HEK293T (cell line): ENCODE measurements around the gene ACKR3.

Experiments used
- ARNT ChIP-seq: fragments of 450-650 bp; IDR thresholded peaks from 2 replicates; pipeline ENCODE4 v1.6.1; 2017; ENCODE audit warnings: mild to moderate bottlenecking
- BHLHE40 ChIP-seq: fragments of 450-650 bp; IDR thresholded peaks from 2 replicates; pipeline ENCODE4 v1.6.1; 2016; ENCODE audit warnings: mild to moderate bottlenecking, moderate library complexity, borderline replicate concordance
- ELF4 ChIP-seq: fragments of 450-650 bp; IDR thresholded peaks from 2 replicates; pipeline ENCODE4 v1.6.1; 2017; ENCODE audit warnings: antibody characterized with exemption
- FOXA1 ChIP-seq: fragments of 450-650 bp; IDR thresholded peaks from 2 replicates; pipeline ENCODE4 v1.6.1; 2016; ENCODE audit warnings: mild to moderate bottlenecking
- HDGF ChIP-seq: fragments of 450-650 bp; IDR thresholded peaks from 2 replicates; pipeline ENCODE4 v1.6.1; 2017; ENCODE audit warnings: antibody characterized with exemption, borderline replicate concordance
- NFRKB ChIP-seq: fragments of 450-650 bp; IDR thresholded peaks from 2 replicates; pipeline ENCODE4 v1.6.1; 2016; ENCODE audit warnings: mild to moderate bottlenecking, moderate library complexity
- SP1 ChIP-seq: fragments of 450-650 bp; IDR thresholded peaks from 2 replicates; pipeline ENCODE4 v1.6.1; 2017
- TARDBP ChIP-seq: fragments of 450-650 bp; IDR thresholded peaks from 2 replicates; pipeline ENCODE4 v1.6.1; 2016
- TF ChIP-seq, protein P1 (sequence below): fragments of 450-650 bp; IDR thresholded peaks from 2 replicates; pipeline ENCODE4 v1.6.1; 2016

DNA sequence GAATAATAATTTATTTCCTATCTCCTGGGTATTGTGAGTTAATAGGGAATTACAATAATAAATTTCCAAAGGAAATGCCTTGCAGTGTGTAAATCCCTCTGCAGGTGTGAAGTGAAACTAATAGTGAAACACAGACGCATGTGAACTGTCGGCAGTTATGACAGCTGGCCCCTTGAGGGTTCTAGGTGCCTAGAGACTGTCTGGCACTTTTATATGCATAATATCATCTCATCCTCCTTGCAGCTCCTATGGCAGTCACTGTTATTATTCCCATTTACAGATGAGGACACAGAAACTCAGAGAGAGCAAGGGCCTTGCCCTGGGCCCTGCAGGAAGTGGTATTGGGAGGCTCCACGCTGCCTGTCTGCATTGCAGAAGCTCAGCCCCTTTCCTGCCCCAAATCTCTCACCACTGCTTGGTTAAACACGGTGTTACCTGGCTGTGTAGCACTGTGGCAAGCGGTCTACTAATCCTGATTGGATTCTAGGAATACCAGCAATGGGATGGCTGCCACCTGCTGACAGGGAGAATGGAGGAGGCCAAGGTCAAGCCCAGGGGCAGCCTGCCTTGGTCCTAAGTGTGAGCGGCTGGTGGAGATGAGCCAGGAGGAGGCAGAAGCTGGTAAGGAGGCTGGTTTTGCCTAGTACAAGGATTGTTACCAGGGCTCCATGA, 32.8 kb upstream of the ACKR3 start:
- TF ChIP-seq, protein P1, sequence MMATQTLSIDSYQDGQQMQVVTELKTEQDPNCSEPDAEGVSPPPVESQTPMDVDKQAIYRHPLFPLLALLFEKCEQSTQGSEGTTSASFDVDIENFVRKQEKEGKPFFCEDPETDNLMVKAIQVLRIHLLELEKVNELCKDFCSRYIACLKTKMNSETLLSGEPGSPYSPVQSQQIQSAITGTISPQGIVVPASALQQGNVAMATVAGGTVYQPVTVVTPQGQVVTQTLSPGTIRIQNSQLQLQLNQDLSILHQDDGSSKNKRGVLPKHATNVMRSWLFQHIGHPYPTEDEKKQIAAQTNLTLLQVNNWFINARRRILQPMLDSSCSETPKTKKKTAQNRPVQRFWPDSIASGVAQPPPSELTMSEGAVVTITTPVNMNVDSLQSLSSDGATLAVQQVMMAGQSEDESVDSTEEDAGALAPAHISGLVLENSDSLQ, result no peak
- TF ChIP-seq HDGF (no peak), FOXA1 (no peak), ELF4 (no peak), ARNT (no peak), TARDBP (no peak), BHLHE40 (no peak), NFRKB (no peak), SP1 (no peak)
